ENCODE measurements around the gene ID4.
A peak's percentile ranks its signal among the peaks of the same experiment; 100 is the strongest.

ID4 gene, protein sequence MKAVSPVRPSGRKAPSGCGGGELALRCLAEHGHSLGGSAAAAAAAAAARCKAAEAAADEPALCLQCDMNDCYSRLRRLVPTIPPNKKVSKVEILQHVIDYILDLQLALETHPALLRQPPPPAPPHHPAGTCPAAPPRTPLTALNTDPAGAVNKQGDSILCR

GRCh38 chr6:19836799-19837510, at the start of gene ID4:
TSS of gene ID4 (plus strand) at chr6:19837370. CDS start at chr6:19837755, 385 bp downstream.
- peak; percentile 99 for DNase-seq

GRCh38 chr6:19788686-19789085, 48.5 kb upstream of the ID4 start:
- DNase-seq, result no peak

GRCh38 chr6:19789100-19789803, 47.9 kb upstream of the ID4 start:
- DNase-seq, result no peak

- DNase-seq, result no peak
These were observed 45.9 kb upstream of the ID4 start for GRCh38 chr6:19791267-19791666.

GRCh38 chr6:19795211-19795610, 42.0 kb upstream of the ID4 start:
- no peak for DNase-seq

GRCh38 chr6:19796452-19796851, 40.7 kb upstream of the ID4 start:
- no peak for DNase-seq

DNA sequence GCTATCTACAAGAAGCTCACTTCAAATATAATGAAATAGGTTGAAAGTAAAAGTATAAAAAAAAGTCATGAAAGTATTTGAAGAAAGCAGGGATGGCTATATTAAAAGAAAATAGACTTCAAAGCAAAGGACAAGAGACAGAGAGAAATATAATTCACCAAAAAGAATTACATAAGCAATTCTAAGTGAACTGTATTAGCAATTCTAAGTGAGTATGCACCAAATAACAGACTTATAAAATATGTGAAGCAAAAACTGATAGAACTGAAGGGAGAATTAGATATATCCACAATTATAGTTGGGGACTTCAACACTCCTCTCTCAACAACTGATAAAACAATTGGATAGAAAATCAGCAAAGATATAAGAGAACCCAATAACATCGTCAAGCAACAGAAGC, 38.8 kb upstream of the ID4 start:
- no peak for DNase-seq

- DNase-seq, result no peak
These were observed 34.5 kb upstream of the ID4 start for GRCh38 chr6:19802656-19803055.

- no peak for DNase-seq
These were observed 33.6 kb upstream of the ID4 start for GRCh38 chr6:19803331-19804204.

GRCh38 chr6:19804205-19805128, 32.7 kb upstream of the ID4 start:
- DNase-seq, result peak; percentile 99

DNA sequence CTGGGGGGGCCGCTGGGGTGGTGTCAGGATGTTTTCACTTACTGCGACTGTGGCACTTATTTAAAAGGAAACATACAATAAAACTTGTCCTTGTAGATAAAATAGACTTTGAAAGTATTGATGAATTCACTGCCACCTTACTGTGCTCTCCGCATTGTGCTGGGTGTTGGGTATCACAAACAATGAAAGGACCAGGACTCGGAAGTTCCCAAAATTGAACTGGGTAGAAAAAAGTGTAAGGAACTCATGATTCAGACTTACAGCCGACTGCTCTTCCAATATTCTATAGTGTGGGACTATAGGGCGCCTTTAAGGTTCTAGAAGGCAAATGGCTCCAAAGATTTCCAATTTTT, 32.1 kb upstream of the ID4 start:
- no peak for DNase-seq

- DNase-seq, result no peak
These were observed 30.2 kb upstream of the ID4 start for GRCh38 chr6:19806971-19807396.

GRCh38 chr6:19811397-19812079, 25.6 kb upstream of the ID4 start:
- no peak for DNase-seq

- no peak for DNase-seq
These were observed 24.6 kb upstream of the ID4 start for GRCh38 chr6:19812512-19813119.

- no peak for DNase-seq
These were observed 18.4 kb upstream of the ID4 start for GRCh38 chr6:19818805-19819204.

GRCh38 chr6:19824058-19824807, 12.9 kb upstream of the ID4 start:
- no peak for DNase-seq

- DNase-seq, result no peak
These were observed 9.9 kb upstream of the ID4 start for GRCh38 chr6:19827247-19827646.

DNA sequence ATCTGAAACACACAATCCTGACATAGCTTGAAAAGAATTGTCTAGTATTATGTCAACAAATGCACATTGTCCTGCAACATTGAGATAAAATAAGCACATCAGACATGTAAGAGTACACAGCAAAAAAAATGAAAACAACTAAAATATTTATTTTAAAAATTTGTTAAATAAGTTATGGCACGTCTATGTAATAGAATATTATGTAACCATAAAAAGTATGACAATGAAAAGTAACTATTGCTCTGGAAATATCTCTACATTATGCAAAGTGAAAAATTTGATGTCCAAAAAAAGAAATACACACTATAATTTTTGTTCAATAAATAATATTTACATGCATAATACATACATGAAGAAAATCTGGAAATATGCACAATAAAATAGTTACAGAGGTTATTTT, 9.3 kb upstream of the ID4 start:
- DNase-seq, result no peak

- DNase-seq, result no peak
These were observed 7.0 kb upstream of the ID4 start for GRCh38 chr6:19830171-19830570.

- no peak for DNase-seq
These were observed 5.8 kb upstream of the ID4 start for GRCh38 chr6:19831358-19831757.
